Measurements from ENCODE around the gene TRIM9. TPM values are rescaled to one million over a fixed set of nuclear protein-coding genes. Genes with fewer than 3 reads are reported as not detected.

TRIM9 gene
- total and polyA plus RNA-seq, 9 of the 15 experiments (the other 6 are each of a cell fraction or from before 2014, with no cell fraction given), result 0.03 to 0.15 (median 0.04) TPM; not detected in 4

- TF ChIP-seq, protein P1, sequence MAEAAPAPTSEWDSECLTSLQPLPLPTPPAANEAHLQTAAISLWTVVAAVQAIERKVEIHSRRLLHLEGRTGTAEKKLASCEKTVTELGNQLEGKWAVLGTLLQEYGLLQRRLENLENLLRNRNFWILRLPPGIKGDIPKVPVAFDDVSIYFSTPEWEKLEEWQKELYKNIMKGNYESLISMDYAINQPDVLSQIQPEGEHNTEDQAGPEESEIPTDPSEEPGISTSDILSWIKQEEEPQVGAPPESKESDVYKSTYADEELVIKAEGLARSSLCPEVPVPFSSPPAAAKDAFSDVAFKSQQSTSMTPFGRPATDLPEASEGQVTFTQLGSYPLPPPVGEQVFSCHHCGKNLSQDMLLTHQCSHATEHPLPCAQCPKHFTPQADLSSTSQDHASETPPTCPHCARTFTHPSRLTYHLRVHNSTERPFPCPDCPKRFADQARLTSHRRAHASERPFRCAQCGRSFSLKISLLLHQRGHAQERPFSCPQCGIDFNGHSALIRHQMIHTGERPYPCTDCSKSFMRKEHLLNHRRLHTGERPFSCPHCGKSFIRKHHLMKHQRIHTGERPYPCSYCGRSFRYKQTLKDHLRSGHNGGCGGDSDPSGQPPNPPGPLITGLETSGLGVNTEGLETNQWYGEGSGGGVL (CRISPR knock-in tag; IDR thresholded peaks at IDR 0.05), result no peak
- no peak for TF ChIP-seq DACH1 (IDR thresholded peaks at IDR 0.05; ENCODE audit: partially characterized antibody)
- no peak for TF ChIP-seq RAD21 (CRISPR knock-in tag; conservative IDR thresholded peaks at IDR 0.05 in 1 of 2, IDR thresholded peaks at IDR 0.05 in 1 of 2)
- no peak for TF ChIP-seq NR2C2 (CRISPR knock-in tag; IDR thresholded peaks at IDR 0.05)
- TF ChIP-seq NR2C2 (tag; IDR thresholded peaks at IDR 0.05), result no peak
- no peak for TF ChIP-seq FOS (IDR thresholded peaks at IDR 0.05; ENCODE audit: extremely low read depth, insufficient read length)
- TF ChIP-seq CREB5 (CRISPR knock-in tag; IDR thresholded peaks at IDR 0.05), result no peak
- no peak for TF ChIP-seq ZBTB7A (IDR thresholded peaks at IDR 0.05; ENCODE audit: borderline replicate concordance, control insufficient read depth, low read depth, low read length)
- no peak for TF ChIP-seq SAP30 (IDR thresholded peaks at IDR 0.05; ENCODE audit: borderline replicate concordance, insufficient read depth, low read depth, low read length, poor library complexity, severe bottlenecking)
- no peak for TF ChIP-seq NFYB (IDR thresholded peaks at IDR 0.05; ENCODE audit: extremely low read depth, insufficient read length)
- TF ChIP-seq C11orf30 (IDR thresholded peaks at IDR 0.05; ENCODE audit: low read depth), result peak; percentile 23; the same call in 1 of the 2 replicates
- TF ChIP-seq NCOR1 (IDR thresholded peaks at IDR 0.05), result no peak
These were observed 133.2 kb downstream of the TRIM9 start (continued) for GRCh38 chr14:50961605-50962221.

Measured in K562 (cell line).